Glutamatergic neuron (in vitro differentiated cells): ENCODE results near the gene NTNG1. TPM values are rescaled to one million over a fixed set of nuclear protein-coding genes. Genes with fewer than 3 reads are reported as not detected.

Source experiments
- DNase-seq: peaks from one replicate; pipeline ENCODE4 v3.0.0; 2022
- H3K27ac Mint-ChIP-seq: one replicate; pipeline ENCODE4 v1.8.0; 2020; ENCODE audit warnings: mild to moderate bottlenecking, mixed read lengths, inconsistent platforms; ENCODE audit not compliant: unreplicated experiment
- H3K27me3 Mint-ChIP-seq: one replicate; pipeline ENCODE4 v1.8.0; 2020; ENCODE audit warnings: mild to moderate bottlenecking, moderate library complexity, mixed read lengths, inconsistent platforms; ENCODE audit not compliant: unreplicated experiment
- H3K36me3 Mint-ChIP-seq: one replicate; pipeline ENCODE4 v1.8.0; 2020; ENCODE audit warnings: mild to moderate bottlenecking, mixed read lengths, inconsistent platforms; ENCODE audit not compliant: unreplicated experiment
- H3K4me1 Mint-ChIP-seq: one replicate; pipeline ENCODE4 v1.8.0; 2020; ENCODE audit warnings: mild to moderate bottlenecking, low read depth, mixed read lengths, inconsistent platforms; ENCODE audit not compliant: unreplicated experiment
- H3K4me3 Mint-ChIP-seq: one replicate; pipeline ENCODE4 v1.8.0; 2020; ENCODE audit warnings: mild to moderate bottlenecking, mixed read lengths, inconsistent platforms; ENCODE audit not compliant: unreplicated experiment
- H3K9me3 Mint-ChIP-seq: one replicate; pipeline ENCODE4 v1.8.0; 2020; ENCODE audit warnings: mild to moderate bottlenecking, moderate library complexity, mixed read lengths, inconsistent platforms; ENCODE audit not compliant: unreplicated experiment
- total RNA-seq: library from RNA; stranded (reverse); fragmentation: NEBNext Ultra II Directional; extraction: Animal tissue kit (Norgen Biotek cat#: 25700); gene quantifications from one replicate; pipeline ENCODE4 v1.2.1, GENCODE V29; 2021; ENCODE audit not compliant: unreplicated experiment
- TF ChIP-seq, protein P1 (sequence below): fragments of 200-600 bp; sonication (generic); IDR thresholded peaks from one replicate; pipeline ENCODE4 v1.5.0; 2021; ENCODE audit not compliant: partially characterized antibody, unreplicated experiment

Gene NTNG1
- total RNA-seq, 1 donor from 2014 or later: 3.2 TPM

DNA sequence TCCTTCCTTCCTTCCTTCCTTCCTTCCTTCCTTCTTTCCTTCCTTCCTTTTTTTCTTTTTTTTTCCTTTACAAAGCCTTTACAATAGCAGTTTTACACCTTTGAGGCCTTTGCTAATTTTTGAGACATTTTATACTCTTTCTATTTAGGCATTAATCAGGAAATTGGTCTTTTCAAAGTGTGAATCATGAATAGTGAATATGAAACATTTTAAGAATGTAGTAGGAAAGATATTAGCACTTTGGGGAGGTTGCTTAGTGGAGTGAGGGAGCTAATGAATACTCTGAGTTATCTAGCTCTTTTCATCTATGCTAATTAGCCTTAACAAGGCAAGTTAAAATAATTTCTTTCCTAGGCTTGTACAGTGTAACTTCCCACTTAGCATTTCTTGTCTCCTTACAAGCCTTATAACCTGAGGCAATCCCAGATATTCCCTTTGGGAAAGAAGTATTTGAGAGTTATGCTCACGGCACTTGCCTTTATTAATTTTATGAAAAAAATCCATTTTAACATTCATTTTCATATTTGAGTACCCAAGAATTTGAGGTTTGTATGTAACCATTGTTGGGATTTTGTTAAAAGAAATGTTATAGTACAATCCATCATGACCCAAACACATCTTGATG is 122.6 kb downstream of the NTNG1 start:
- H3K27ac Mint-ChIP-seq: no peak overlapping the region
- DNase-seq: no peak
- no peak overlapping the region for H3K4me3 Mint-ChIP-seq
- no peaks in the 10 kb centered on the region for H3K27me3 Mint-ChIP-seq
- no peaks in the 10 kb centered on the region for H3K4me1 Mint-ChIP-seq
- peaks cover 2% of the 10 kb centered on the region for H3K9me3 Mint-ChIP-seq
- TF ChIP-seq, protein P1, sequence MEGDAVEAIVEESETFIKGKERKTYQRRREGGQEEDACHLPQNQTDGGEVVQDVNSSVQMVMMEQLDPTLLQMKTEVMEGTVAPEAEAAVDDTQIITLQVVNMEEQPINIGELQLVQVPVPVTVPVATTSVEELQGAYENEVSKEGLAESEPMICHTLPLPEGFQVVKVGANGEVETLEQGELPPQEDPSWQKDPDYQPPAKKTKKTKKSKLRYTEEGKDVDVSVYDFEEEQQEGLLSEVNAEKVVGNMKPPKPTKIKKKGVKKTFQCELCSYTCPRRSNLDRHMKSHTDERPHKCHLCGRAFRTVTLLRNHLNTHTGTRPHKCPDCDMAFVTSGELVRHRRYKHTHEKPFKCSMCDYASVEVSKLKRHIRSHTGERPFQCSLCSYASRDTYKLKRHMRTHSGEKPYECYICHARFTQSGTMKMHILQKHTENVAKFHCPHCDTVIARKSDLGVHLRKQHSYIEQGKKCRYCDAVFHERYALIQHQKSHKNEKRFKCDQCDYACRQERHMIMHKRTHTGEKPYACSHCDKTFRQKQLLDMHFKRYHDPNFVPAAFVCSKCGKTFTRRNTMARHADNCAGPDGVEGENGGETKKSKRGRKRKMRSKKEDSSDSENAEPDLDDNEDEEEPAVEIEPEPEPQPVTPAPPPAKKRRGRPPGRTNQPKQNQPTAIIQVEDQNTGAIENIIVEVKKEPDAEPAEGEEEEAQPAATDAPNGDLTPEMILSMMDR: no peak
- H3K36me3 Mint-ChIP-seq: no peaks in the 10 kb centered on the region

DNA sequence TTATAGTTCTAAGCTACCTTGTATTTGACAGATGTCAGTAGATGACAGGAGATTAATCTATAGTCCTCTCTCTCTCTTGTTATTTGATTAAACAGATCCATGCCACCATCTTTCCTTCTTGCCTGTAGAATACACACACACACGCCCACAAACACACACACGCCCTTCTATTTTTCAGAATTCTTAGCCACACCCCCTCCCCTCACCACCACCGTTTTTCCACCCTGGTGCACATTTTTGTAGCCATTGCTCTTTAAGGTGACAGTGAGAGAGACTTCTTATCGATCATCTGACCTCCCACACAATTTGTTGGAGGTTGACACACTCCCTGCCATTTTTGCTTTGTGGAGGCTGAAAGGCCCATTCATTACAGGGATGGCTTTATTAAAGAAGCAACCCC is 123.2 kb downstream of the NTNG1 start:
- Mint-ChIP-seq H3K27ac (no peak overlapping the region), H3K36me3 (no peaks in the 10 kb centered on the region), H3K4me1 (no peaks in the 10 kb centered on the region), H3K4me3 (no peak overlapping the region), H3K27me3 (no peaks in the 10 kb centered on the region), H3K9me3 (peaks cover 2% of the 10 kb centered on the region)
- DNase-seq: no peak
- TF ChIP-seq, protein P1: no peak

GRCh38 chr1:107264561-107264960 is 123.7 kb downstream of the NTNG1 start:
- H3K9me3 Mint-ChIP-seq: peaks cover 2% of the 10 kb centered on the region
- no peaks in the 10 kb centered on the region for H3K27me3 Mint-ChIP-seq
- H3K4me1 Mint-ChIP-seq: no peaks in the 10 kb centered on the region

DNA sequence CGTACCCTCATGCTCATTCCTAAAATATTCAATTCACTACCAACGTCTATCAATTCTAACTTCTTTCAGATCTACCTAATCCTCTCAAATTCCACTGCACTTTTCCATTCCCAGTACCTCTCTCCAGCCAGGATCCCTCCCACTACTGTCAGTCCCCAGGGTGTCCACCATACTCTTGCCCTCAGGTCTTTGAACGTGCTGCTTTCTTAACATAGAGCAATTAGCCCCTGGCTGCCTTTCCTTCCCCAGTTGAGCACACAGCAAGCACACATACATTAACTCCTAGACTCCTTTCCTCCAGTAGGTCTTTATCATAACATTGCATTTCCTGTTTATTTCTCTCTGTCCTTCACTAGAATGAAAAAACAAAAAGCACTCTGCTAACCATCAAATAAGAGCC is 126.7 kb downstream of the NTNG1 start:
- no peak overlapping the region for H3K4me3 Mint-ChIP-seq
- no peaks in the 10 kb centered on the region for H3K4me1 Mint-ChIP-seq
- H3K27ac Mint-ChIP-seq: no peak overlapping the region
- H3K36me3 Mint-ChIP-seq: no peaks in the 10 kb centered on the region
- no peak for DNase-seq
- TF ChIP-seq, protein P1: no peak
- H3K27me3 Mint-ChIP-seq: no peaks in the 10 kb centered on the region
- no peaks in the 10 kb centered on the region for H3K9me3 Mint-ChIP-seq

More at GRCh38 chr1:107264561-107264960, 123.7 kb downstream of the NTNG1 start:
- Mint-ChIP-seq H3K4me3 (no peak overlapping the region), H3K27ac (no peak overlapping the region), H3K36me3 (no peaks in the 10 kb centered on the region)
- TF ChIP-seq, protein P1: no peak
- no peak for DNase-seq

DNA sequence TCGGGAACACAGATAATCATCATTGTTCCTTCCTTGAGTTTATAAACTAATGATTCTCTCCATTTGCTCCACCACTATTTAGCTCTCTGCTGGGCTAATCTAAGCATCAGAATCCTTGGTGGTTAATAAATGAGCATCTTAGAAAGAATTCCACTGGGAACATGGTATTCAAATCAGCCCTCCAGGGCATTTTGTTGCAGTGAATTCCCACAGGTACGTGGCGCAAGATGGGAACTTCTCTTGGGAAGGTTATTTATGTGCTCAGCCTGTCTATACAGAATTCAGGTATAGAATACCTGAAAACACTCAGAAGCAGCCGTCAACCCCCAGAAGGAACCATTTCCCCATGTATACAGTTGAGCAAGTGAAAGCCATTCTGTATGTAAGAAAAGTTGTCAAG is 131.5 kb downstream of the NTNG1 start:
- Mint-ChIP-seq H3K4me3 (no peak overlapping the region), H3K27ac (no peak overlapping the region), H3K4me1 (peaks cover 10% of the 10 kb centered on the region), H3K36me3 (no peaks in the 10 kb centered on the region), H3K9me3 (no peaks in the 10 kb centered on the region), H3K27me3 (peaks cover 5% of the 10 kb centered on the region)
- TF ChIP-seq, protein P1: no peak
- no peak for DNase-seq
